Chondrocyte (in vitro differentiated cells): ENCODE results near the gene ARHGAP26. TPM values are rescaled to one million over a fixed set of nuclear protein-coding genes. Genes with fewer than 3 reads are reported as not detected.

ENCODE experiments used
- DNase-seq: peaks from one replicate; pipeline ENCODE4 v3.0.0; 2021; ENCODE audit warnings: mixed read lengths, low spot score
- H3K27ac Mint-ChIP-seq: one replicate; pipeline ENCODE4 v1.8.0; 2021; ENCODE audit warnings: mild to moderate bottlenecking, moderate library complexity, mixed read lengths; ENCODE audit not compliant: unreplicated experiment
- H3K27me3 Mint-ChIP-seq: 2 replicates; pipeline ENCODE4 v1.8.0; 2021; ENCODE audit warnings: low read depth, mixed read lengths
- H3K36me3 Mint-ChIP-seq: 2 replicates; pipeline ENCODE4 v1.8.0; 2021; ENCODE audit warnings: low read depth, mixed read lengths
- H3K4me1 Mint-ChIP-seq: 2 replicates; pipeline ENCODE4 v1.8.0; 2021; ENCODE audit warnings: low read depth, mild to moderate bottlenecking, mixed read lengths
- H3K4me3 Mint-ChIP-seq: one replicate; pipeline ENCODE4 v1.8.0; 2021; ENCODE audit warnings: mild to moderate bottlenecking, moderate library complexity, mixed read lengths; ENCODE audit not compliant: unreplicated experiment
- H3K9me3 Mint-ChIP-seq: 2 replicates; pipeline ENCODE4 v1.8.0; 2021; ENCODE audit warnings: low read depth, mixed read lengths
- CTCF ChIP-seq: fragments of 200-600 bp; sonication (generic); IDR thresholded peaks from 2 replicates; pipeline ENCODE4 v1.5.0; 2021; ENCODE audit warnings: antibody characterized with exemption, mild to moderate bottlenecking, moderate library complexity
- total RNA-seq: library from RNA; stranded (reverse); gene quantifications from 3 replicates; pipeline ENCODE4 v1.2.1, GENCODE V29; 2021

ARHGAP26 gene
- total RNA-seq, 1 donor from 2014 or later, result 16.4 TPM

GRCh38 chr5:142796492-142797109 lies 26.4 kb downstream of the ARHGAP26 start:
- H3K9me3 Mint-ChIP-seq, result no peaks in the 10 kb centered on the region
- no peak for TF ChIP-seq CTCF
- no peaks in the 10 kb centered on the region for H3K36me3 Mint-ChIP-seq
- H3K27ac Mint-ChIP-seq, result no peak overlapping the region
- H3K27me3 Mint-ChIP-seq, result no peaks in the 10 kb centered on the region
- H3K4me3 Mint-ChIP-seq, result no peak overlapping the region
- DNase-seq, result no peak
- peaks cover 8% of the 10 kb centered on the region for H3K4me1 Mint-ChIP-seq

GRCh38 chr5:142797420-142797819 lies 27.2 kb downstream of the ARHGAP26 start:
- TF ChIP-seq CTCF, result no peak
- no peaks in the 10 kb centered on the region for H3K36me3 Mint-ChIP-seq
- no peak overlapping the region for H3K4me3 Mint-ChIP-seq
- H3K4me1 Mint-ChIP-seq, result peaks cover 16% of the 10 kb centered on the region
- H3K27ac Mint-ChIP-seq, result no peak overlapping the region
- DNase-seq, result no peak
- H3K27me3 Mint-ChIP-seq, result no peaks in the 10 kb centered on the region
- H3K9me3 Mint-ChIP-seq, result no peaks in the 10 kb centered on the region

- H3K9me3 Mint-ChIP-seq, result no peaks in the 10 kb centered on the region
- H3K4me1 Mint-ChIP-seq, result peaks cover 16% of the 10 kb centered on the region
- no peak for DNase-seq
- H3K27me3 Mint-ChIP-seq, result no peaks in the 10 kb centered on the region
- no peak overlapping the region for H3K4me3 Mint-ChIP-seq
- H3K36me3 Mint-ChIP-seq, result no peaks in the 10 kb centered on the region
- H3K27ac Mint-ChIP-seq, result no peak overlapping the region
- no peak for TF ChIP-seq CTCF
These were observed 28.1 kb downstream of the ARHGAP26 start for GRCh38 chr5:142798099-142798770.

GRCh38 chr5:142800776-142801494 lies 30.8 kb downstream of the ARHGAP26 start:
- Mint-ChIP-seq H3K9me3 (no peaks in the 10 kb centered on the region), H3K36me3 (no peaks in the 10 kb centered on the region), H3K27ac (no peak overlapping the region), H3K4me1 (peaks cover 16% of the 10 kb centered on the region), H3K27me3 (no peaks in the 10 kb centered on the region), H3K4me3 (no peak overlapping the region)
- TF ChIP-seq CTCF, result no peak
- no peak for DNase-seq

- Mint-ChIP-seq H3K27me3 (no peaks in the 10 kb centered on the region), H3K36me3 (no peaks in the 10 kb centered on the region), H3K9me3 (no peaks in the 10 kb centered on the region), H3K4me3 (no peak overlapping the region), H3K4me1 (peaks cover 17% of the 10 kb centered on the region), H3K27ac (peak overlapping the region; percentile 84)
- no peak for TF ChIP-seq CTCF
- DNase-seq, result no peak
These were observed 31.3 kb downstream of the ARHGAP26 start for GRCh38 chr5:142801495-142801871.
